ENCODE data around the gene PDGFC.

PDGFC gene

DNA sequence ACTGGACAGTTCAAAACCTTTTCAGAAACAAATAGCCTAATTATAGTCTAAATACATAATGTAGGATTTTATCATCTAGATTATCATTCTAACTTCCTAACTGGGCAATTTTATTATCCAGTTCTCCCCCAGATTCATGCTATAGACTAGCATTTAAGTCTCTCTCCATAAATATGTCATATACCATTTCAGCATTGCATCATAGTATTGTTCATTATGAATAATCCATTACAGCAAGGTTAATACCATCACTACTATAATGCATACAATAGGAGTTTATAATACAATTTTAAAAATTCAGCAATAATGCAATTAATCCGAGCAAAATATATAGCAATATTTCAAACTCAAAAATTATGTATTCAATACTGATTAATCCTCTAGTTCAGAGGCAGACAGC, 77.4 kb downstream of the PDGFC start:
- H3K4me3 ChIP-seq (ENCODE audit: low read length), result no peak overlapping the region

DNA sequence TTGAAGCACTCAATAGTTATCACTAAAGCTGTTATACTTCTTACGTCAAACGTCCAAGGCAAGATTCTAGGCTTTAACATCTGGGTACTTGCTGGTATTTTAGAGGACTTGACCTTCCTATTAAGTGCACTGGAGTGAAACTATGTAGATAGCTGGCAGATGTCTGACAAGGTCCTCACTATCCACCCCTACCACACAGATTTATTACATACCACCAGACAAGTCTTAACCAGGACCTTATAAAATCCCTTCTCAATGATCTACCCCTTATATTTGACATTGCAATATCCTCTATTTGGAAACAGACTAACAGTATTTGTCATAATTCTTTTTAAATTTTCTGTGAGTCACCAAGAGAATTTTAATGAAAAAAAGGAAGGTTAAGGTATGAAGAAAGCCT, 78.8 kb downstream of the PDGFC start:
- Histone ChIP-seq H3K27me3 (ENCODE audit: control insufficient read depth, insufficient read depth, low read length) (no peaks in the 10 kb centered on the region), H3K27ac (ENCODE audit: low read length) (no peak overlapping the region), H3K9me3 (ENCODE audit: control insufficient read depth, low read depth, low read length) (no peaks in the 10 kb centered on the region), H3K4me1 (ENCODE audit: control insufficient read depth, low read depth, low read length) (no peaks in the 10 kb centered on the region), H3K36me3 (ENCODE audit: control insufficient read depth, low read depth, low read length) (no peaks in the 10 kb centered on the region), H3K9ac (ENCODE audit: low read length) (no peak overlapping the region), H3K4me3 (ENCODE audit: low read length) (no peak overlapping the region)

More for the DNA sequence above, 77.4 kb downstream of the PDGFC start:
- no peaks in the 10 kb centered on the region for H3K36me3 ChIP-seq (ENCODE audit: control insufficient read depth, low read depth, low read length)
- H3K9ac ChIP-seq (ENCODE audit: low read length), result no peak overlapping the region
- no peaks in the 10 kb centered on the region for H3K27me3 ChIP-seq (ENCODE audit: control insufficient read depth, insufficient read depth, low read length)
- H3K9me3 ChIP-seq (ENCODE audit: control insufficient read depth, low read depth, low read length), result no peaks in the 10 kb centered on the region
- no peaks in the 10 kb centered on the region for H3K4me1 ChIP-seq (ENCODE audit: control insufficient read depth, low read depth, low read length)
- no peak overlapping the region for H3K27ac ChIP-seq (ENCODE audit: low read length)

GRCh38 chr4:156889616-156890594, 81.7 kb downstream of the PDGFC start:
- Histone ChIP-seq H3K9me3 (ENCODE audit: control insufficient read depth, low read depth, low read length) (no peaks in the 10 kb centered on the region), H3K36me3 (ENCODE audit: control insufficient read depth, low read depth, low read length) (no peaks in the 10 kb centered on the region), H3K4me1 (ENCODE audit: control insufficient read depth, low read depth, low read length) (no peaks in the 10 kb centered on the region), H3K9ac (ENCODE audit: low read length) (no peak overlapping the region), H3K27me3 (ENCODE audit: control insufficient read depth, insufficient read depth, low read length) (no peaks in the 10 kb centered on the region), H3K27ac (ENCODE audit: low read length) (no peak overlapping the region), H3K4me3 (ENCODE audit: low read length) (no peak overlapping the region)

GRCh38 chr4:156888762-156889161, 82.8 kb downstream of the PDGFC start:
- H3K4me3 ChIP-seq (ENCODE audit: low read length), result no peak overlapping the region
- H3K9me3 ChIP-seq (ENCODE audit: control insufficient read depth, low read depth, low read length), result no peaks in the 10 kb centered on the region
- H3K27ac ChIP-seq (ENCODE audit: low read length), result no peak overlapping the region
- H3K27me3 ChIP-seq (ENCODE audit: control insufficient read depth, insufficient read depth, low read length), result no peaks in the 10 kb centered on the region
- H3K4me1 ChIP-seq (ENCODE audit: control insufficient read depth, low read depth, low read length), result no peaks in the 10 kb centered on the region
- H3K9ac ChIP-seq (ENCODE audit: low read length), result no peak overlapping the region
- no peaks in the 10 kb centered on the region for H3K36me3 ChIP-seq (ENCODE audit: control insufficient read depth, low read depth, low read length)

GRCh38 chr4:156886481-156886880, 85.1 kb downstream of the PDGFC start:
- Histone ChIP-seq H3K4me3 (ENCODE audit: low read length) (no peak overlapping the region), H3K36me3 (ENCODE audit: control insufficient read depth, low read depth, low read length) (no peaks in the 10 kb centered on the region), H3K9ac (ENCODE audit: low read length) (no peak overlapping the region), H3K4me1 (ENCODE audit: control insufficient read depth, low read depth, low read length) (no peaks in the 10 kb centered on the region), H3K27me3 (ENCODE audit: control insufficient read depth, insufficient read depth, low read length) (no peaks in the 10 kb centered on the region), H3K27ac (ENCODE audit: low read length) (no peak overlapping the region), H3K9me3 (ENCODE audit: control insufficient read depth, low read depth, low read length) (no peaks in the 10 kb centered on the region)

DNA sequence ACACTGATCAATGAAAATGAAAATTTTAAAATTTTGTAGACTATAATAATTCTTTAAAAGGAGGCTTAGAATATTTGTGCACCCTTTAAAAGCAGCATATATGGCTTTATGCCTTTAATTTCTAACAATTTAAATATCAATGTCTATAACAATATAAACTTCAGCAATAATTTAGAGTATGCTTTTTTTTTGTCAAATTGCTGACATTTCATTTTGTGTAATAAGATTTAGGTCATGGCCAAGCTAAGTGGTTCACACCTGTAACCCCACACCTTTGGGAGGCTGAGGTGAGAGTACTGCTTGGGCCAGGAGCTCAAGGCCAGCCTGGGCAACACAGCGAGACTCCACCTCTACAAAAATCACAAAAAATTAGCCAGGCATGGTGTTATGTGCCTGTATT, 86.2 kb downstream of the PDGFC start:
- H3K4me1 ChIP-seq (ENCODE audit: control insufficient read depth, low read depth, low read length), result no peaks in the 10 kb centered on the region

GRCh38 chr4:156884183-156884582, 87.4 kb downstream of the PDGFC start:
- Histone ChIP-seq H3K4me3 (ENCODE audit: low read length) (no peak overlapping the region), H3K36me3 (ENCODE audit: control insufficient read depth, low read depth, low read length) (no peaks in the 10 kb centered on the region), H3K4me1 (ENCODE audit: control insufficient read depth, low read depth, low read length) (no peaks in the 10 kb centered on the region), H3K27me3 (ENCODE audit: control insufficient read depth, insufficient read depth, low read length) (no peaks in the 10 kb centered on the region), H3K27ac (ENCODE audit: low read length) (no peak overlapping the region), H3K9ac (ENCODE audit: low read length) (no peak overlapping the region), H3K9me3 (ENCODE audit: control insufficient read depth, low read depth, low read length) (no peaks in the 10 kb centered on the region)

More for the DNA sequence above, 86.2 kb downstream of the PDGFC start:
- H3K9ac ChIP-seq (ENCODE audit: low read length), result no peak overlapping the region
- no peaks in the 10 kb centered on the region for H3K27me3 ChIP-seq (ENCODE audit: control insufficient read depth, insufficient read depth, low read length)
- H3K36me3 ChIP-seq (ENCODE audit: control insufficient read depth, low read depth, low read length), result no peaks in the 10 kb centered on the region
- no peak overlapping the region for H3K27ac ChIP-seq (ENCODE audit: low read length)
- no peaks in the 10 kb centered on the region for H3K9me3 ChIP-seq (ENCODE audit: control insufficient read depth, low read depth, low read length)
- no peak overlapping the region for H3K4me3 ChIP-seq (ENCODE audit: low read length)

DNA sequence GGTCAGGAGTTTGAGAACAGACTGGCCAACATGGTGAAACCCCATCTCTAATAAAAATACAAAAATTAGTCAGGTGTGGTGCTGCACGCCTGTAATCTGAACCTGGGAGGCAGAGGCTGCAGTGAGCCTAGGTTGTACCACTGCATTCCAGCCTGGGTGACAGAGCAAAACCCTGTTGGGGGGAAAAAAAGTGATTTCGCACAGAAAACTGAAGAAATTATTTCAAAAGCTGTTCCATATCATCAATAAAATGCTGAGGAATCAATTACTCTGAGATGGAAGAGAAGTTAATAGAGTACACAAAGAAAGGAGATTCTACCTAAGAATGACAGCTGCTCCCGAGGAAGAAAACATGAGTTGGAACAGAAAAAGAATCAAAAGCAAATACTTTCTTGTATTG, 95.9 kb downstream of the PDGFC start:
- no peaks in the 10 kb centered on the region for H3K36me3 ChIP-seq (ENCODE audit: control insufficient read depth, low read depth, low read length)

DNA sequence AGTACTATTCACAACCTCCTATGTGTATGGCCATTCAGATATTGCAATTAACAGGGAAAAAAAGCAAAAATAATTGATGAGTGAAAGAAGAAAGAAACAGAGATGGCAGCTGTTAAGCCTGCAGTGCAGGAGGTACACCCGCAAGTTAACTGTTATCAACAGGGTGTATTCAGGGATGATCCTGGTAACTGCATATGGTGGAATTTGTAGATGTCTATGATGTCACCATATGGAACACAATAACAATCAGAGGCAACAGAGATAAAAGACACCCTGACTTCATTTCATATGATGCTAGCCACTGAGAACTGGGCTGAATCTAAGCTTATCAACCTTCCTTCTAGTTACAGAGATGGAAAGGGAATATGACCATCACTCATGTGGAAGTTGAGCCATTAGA, 96.5 kb downstream of the PDGFC start:
- Histone ChIP-seq H3K27ac (ENCODE audit: low read length) (no peak overlapping the region), H3K36me3 (ENCODE audit: control insufficient read depth, low read depth, low read length) (no peaks in the 10 kb centered on the region), H3K9me3 (ENCODE audit: control insufficient read depth, low read depth, low read length) (no peaks in the 10 kb centered on the region), H3K4me3 (ENCODE audit: low read length) (no peak overlapping the region), H3K4me1 (ENCODE audit: control insufficient read depth, low read depth, low read length) (no peaks in the 10 kb centered on the region), H3K27me3 (ENCODE audit: control insufficient read depth, insufficient read depth, low read length) (no peaks in the 10 kb centered on the region), H3K9ac (ENCODE audit: low read length) (no peak overlapping the region)

More for the DNA sequence above, 95.9 kb downstream of the PDGFC start:
- no peak overlapping the region for H3K4me3 ChIP-seq (ENCODE audit: low read length)
- H3K9me3 ChIP-seq (ENCODE audit: control insufficient read depth, low read depth, low read length), result no peaks in the 10 kb centered on the region
- no peaks in the 10 kb centered on the region for H3K27me3 ChIP-seq (ENCODE audit: control insufficient read depth, insufficient read depth, low read length)
- H3K4me1 ChIP-seq (ENCODE audit: control insufficient read depth, low read depth, low read length), result no peaks in the 10 kb centered on the region
- H3K9ac ChIP-seq (ENCODE audit: low read length), result no peak overlapping the region
- no peak overlapping the region for H3K27ac ChIP-seq (ENCODE audit: low read length)

GRCh38 chr4:156873799-156874198, 97.8 kb downstream of the PDGFC start:
- Histone ChIP-seq H3K27me3 (ENCODE audit: control insufficient read depth, insufficient read depth, low read length) (no peaks in the 10 kb centered on the region), H3K9me3 (ENCODE audit: control insufficient read depth, low read depth, low read length) (no peaks in the 10 kb centered on the region), H3K27ac (ENCODE audit: low read length) (no peak overlapping the region), H3K36me3 (ENCODE audit: control insufficient read depth, low read depth, low read length) (no peaks in the 10 kb centered on the region), H3K9ac (ENCODE audit: low read length) (no peak overlapping the region), H3K4me3 (ENCODE audit: low read length) (no peak overlapping the region), H3K4me1 (ENCODE audit: control insufficient read depth, low read depth, low read length) (no peaks in the 10 kb centered on the region)

GRCh38 chr4:156870861-156871260, 100.7 kb downstream of the PDGFC start:
- Histone ChIP-seq H3K36me3 (ENCODE audit: control insufficient read depth, low read depth, low read length) (no peaks in the 10 kb centered on the region), H3K9me3 (ENCODE audit: control insufficient read depth, low read depth, low read length) (no peaks in the 10 kb centered on the region), H3K4me3 (ENCODE audit: low read length) (no peak overlapping the region), H3K9ac (ENCODE audit: low read length) (no peak overlapping the region), H3K27me3 (ENCODE audit: control insufficient read depth, insufficient read depth, low read length) (no peaks in the 10 kb centered on the region), H3K4me1 (ENCODE audit: control insufficient read depth, low read depth, low read length) (no peaks in the 10 kb centered on the region), H3K27ac (ENCODE audit: low read length) (no peak overlapping the region)

DNA sequence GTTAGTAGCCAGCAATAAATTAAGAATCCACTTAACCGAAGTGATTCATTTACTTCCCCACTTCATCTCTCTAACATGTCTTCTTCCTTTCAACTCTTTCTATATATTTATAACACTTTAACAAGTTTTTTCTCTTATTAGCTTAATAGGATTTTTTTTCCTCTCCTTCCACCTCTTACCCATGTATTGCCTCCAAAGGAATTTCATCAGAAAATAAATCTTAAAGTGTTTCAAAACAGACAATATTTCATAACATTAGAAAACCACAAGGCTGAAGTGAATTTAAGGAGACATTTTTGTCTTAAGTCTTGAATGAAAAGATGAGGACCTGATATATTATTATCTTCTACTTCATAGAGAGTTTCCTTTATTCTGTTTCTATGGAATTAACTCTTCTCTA, 101.5 kb downstream of the PDGFC start:
- Histone ChIP-seq H3K9ac (ENCODE audit: low read length) (no peak overlapping the region), H3K27me3 (ENCODE audit: control insufficient read depth, insufficient read depth, low read length) (no peaks in the 10 kb centered on the region), H3K27ac (ENCODE audit: low read length) (no peak overlapping the region), H3K36me3 (ENCODE audit: control insufficient read depth, low read depth, low read length) (no peaks in the 10 kb centered on the region), H3K4me1 (ENCODE audit: control insufficient read depth, low read depth, low read length) (no peaks in the 10 kb centered on the region), H3K4me3 (ENCODE audit: low read length) (no peak overlapping the region), H3K9me3 (ENCODE audit: control insufficient read depth, low read depth, low read length) (no peaks in the 10 kb centered on the region)
